Large intestine (tissue), 3 donors: ENCODE measurements around the gene DBF4B. TPM values are rescaled to one million over a fixed set of nuclear protein-coding genes. Genes with fewer than 3 reads are reported as not detected.

Experiments
- DNase-seq, 2 donors: peaks; one replicate each; pipeline versions ENCODE4 v3.0.0 to v3.0.0-alpha.2; 2013
- H3K27ac ChIP-seq: one replicate; pipeline ENCODE4 v1.5.1; 2013; ENCODE audit warnings: low read length
- H3K27me3 ChIP-seq: 2 replicates; pipeline ENCODE4 v1.6.1; 2013; ENCODE audit warnings: low read length; ENCODE audit not compliant: control insufficient read depth, insufficient read depth
- H3K36me3 ChIP-seq: 2 replicates; pipeline ENCODE4 v1.6.1; 2013; ENCODE audit warnings: low read length; ENCODE audit not compliant: control insufficient read depth, insufficient read depth
- H3K4me1 ChIP-seq: one replicate; pipeline ENCODE4 v1.6.1; 2013; ENCODE audit warnings: low read length; ENCODE audit not compliant: control insufficient read depth, insufficient read depth
- H3K4me3 ChIP-seq: one replicate; pipeline ENCODE4 v1.5.1; 2013; ENCODE audit warnings: low read length
- H3K9me3 ChIP-seq: one replicate; pipeline ENCODE4 v1.6.1; 2013; ENCODE audit warnings: mild to moderate bottlenecking, low read depth, low read length, moderate library complexity; ENCODE audit not compliant: control insufficient read depth
- WGBS: methylation state at CpG from one replicate; pipeline ENCODE4 v1.1.5; 2013; ENCODE audit warnings: low lambda C conversion rate; ENCODE audit not compliant: insufficient coverage; 5-methylcytosine and 5-hydroxymethylcytosine counted together
- polyA plus RNA-seq: library from polyadenylated mRNA; unstranded; fragments of 120-200 nt; gene quantifications from one replicate; pipeline ENCODE4 v1.2.1, GENCODE V29; 2013

DBF4B gene
- polyA plus RNA-seq, 1 donor = 11.6 TPM

DNA sequence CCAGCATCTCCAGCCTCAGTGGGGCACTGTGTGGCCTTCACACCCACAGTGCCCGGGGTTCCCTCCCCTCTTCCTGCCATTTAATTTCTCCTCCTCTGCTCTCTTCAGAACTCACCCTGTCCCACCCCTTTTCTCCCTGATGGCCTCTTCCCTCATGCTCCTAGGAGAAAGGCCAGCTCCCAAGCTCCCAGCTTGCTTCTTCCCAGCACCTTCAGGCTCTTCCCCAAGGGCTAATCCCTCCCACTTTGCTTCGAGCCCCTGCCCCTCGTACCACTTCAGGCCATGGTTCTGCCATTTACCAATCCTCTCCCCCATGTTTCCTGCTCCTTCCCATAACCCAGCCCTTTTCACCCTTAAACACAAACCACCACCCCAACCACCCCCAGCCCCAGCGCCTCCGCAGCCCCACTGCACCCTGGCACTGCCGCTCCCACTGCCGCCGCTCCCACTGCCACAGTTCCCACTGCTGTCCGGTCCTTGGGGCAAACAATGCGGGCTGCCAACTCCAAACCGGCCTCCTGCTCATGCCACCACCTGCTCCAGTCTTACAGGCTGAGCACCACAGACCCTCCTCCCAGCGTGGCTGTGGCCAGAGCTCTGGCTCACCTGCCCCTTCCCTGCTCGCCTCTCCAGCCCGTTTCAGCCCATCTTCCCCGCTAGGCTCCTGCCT is 78.9 kb downstream of the DBF4B start:
- no peaks in the 10 kb centered on the region for H3K4me1 ChIP-seq
- no peak overlapping the region for H3K27ac ChIP-seq
- H3K4me3 ChIP-seq = no peak overlapping the region
- no peaks in the 10 kb centered on the region for H3K9me3 ChIP-seq
- no peak for DNase-seq
- no peaks in the 10 kb centered on the region for H3K36me3 ChIP-seq
- WGBS = 53% methylated on average over 5 of the region's 15 CpGs
- H3K27me3 ChIP-seq = no peaks in the 10 kb centered on the region

DNA sequence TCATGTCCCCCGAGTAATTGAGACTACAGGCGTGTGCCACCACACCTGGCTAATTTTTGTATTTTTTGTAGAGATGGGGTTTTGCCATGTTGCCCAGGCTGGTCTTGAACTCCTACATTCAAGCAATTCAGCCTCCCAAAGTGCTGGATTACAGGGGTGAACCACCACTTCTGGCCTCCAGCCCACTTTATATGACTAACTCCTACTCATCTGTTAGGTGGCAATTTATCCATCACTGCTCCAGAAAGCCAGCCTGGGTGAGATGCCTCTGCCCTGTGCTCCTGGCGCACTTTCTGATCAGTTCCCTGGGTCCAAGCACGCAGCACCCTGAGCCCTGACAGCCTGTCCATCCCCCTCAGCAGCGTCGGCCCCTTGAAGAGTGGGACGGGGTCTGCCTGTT is 79.7 kb downstream of the DBF4B start:
- WGBS = no CpG with 5 or more reads among the region's 7 CpGs
- no peak overlapping the region for H3K27ac ChIP-seq

DNA sequence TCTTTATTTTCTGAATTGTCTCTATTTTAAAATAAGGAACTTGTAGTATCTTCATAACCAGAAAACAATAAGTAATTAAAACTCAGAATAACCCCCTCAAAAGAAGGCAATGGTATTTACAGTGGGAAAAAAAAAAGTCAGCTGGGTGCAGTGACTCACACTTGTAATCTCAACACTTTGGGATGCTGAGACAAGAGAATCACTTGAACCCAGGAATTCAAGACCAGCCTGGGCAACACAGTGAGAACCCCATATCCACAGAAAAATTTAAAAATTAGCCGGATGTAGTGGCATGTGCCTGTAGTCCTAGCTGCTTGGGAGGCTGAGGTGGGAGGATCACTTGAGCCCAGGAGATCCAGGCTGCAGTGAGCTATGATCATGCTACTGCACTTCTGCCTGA is 83.8 kb downstream of the DBF4B start:
- no peaks in the 10 kb centered on the region for H3K27me3 ChIP-seq
- H3K4me3 ChIP-seq = no peak overlapping the region
- no peak overlapping the region for H3K27ac ChIP-seq
- no peaks in the 10 kb centered on the region for H3K4me1 ChIP-seq
- H3K9me3 ChIP-seq = no peaks in the 10 kb centered on the region
- no CpG with 5 or more reads among the region's 1 CpG for WGBS
- no peak for DNase-seq
- H3K36me3 ChIP-seq = no peaks in the 10 kb centered on the region

More for the DNA sequence above, 79.7 kb downstream of the DBF4B start:
- H3K36me3 ChIP-seq = no peaks in the 10 kb centered on the region
- no peaks in the 10 kb centered on the region for H3K4me1 ChIP-seq
- H3K27me3 ChIP-seq = no peaks in the 10 kb centered on the region
- H3K4me3 ChIP-seq = no peak overlapping the region
- H3K9me3 ChIP-seq = no peaks in the 10 kb centered on the region
- no peak for DNase-seq

DNA sequence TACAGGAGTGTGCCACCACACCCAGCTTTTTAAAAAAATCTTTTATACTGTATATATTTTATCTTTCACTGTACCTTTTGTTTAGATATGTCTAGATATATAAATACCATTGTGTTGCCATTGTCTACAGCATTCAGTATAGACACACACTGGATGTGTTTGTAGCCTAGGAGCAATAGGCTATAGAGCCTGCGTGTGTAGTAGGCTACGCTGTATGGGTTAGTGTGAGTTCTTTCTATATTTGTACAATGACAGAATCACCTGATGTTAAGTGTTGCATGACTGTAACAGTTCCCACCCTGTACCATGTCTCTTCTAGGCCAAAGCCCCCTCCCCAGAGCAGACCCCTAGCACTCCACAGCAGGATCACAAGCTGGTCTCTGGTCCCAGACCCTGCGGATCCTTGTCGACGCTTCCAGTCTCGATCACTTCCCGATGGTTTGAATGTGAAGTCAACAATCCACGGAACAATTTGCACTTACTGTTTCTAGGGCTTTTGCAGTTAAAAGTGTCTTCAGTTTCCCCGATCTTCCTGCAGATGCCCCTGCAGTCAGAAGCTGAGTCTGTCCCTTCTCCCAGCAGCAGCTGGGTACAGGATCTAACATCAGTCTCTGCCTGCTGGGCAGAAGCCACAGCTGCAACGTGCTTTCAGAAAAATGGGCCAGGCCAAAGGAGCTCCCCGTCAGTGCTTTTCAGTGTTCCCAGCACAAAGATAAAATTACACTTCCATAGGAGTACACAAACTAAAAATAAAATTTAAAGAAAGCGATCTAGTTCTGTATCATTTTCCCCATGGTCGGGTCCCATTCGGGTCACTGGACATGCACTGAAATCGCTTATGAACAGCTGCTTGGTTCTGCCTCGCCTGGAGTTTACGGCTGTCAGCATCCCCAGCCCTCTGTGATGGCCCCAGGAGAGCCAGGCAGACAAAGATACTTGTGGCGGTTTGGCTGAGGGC is 85.7 kb downstream of the DBF4B start:
- Histone ChIP-seq H3K4me3 (no peak overlapping the region), H3K27me3 (no peaks in the 10 kb centered on the region), H3K9me3 (no peaks in the 10 kb centered on the region), H3K4me1 (no peaks in the 10 kb centered on the region), H3K27ac (no peak overlapping the region), H3K36me3 (no peaks in the 10 kb centered on the region)
- DNase-seq = no peak
- WGBS = no CpG with 5 or more reads among the region's 18 CpGs

DNA sequence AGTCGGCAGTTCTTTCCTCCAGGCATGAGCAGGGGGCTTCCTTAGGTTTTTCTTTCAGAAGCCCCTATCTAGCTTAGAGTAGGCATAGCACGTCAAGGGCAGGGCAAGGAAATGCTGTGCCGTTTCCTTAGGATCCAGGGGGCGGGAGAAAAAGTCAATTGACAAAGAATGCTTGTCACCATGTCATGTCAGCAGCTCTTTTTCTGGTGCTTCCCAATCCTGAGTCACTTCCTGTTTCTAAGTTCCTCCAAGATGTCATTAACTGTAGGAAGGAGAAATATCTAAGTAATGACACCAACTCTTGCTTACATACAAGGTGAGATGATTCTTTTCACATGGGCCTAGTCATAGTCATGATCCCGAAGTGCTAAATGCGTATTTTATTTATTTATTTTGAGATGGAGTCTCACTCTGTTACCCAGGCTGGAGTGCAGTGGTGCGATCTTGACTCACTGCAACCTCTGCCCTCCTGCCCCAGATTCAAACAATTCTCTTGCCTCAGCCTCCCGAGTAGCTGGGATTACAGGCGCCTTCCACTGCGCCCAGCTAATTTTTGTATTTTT is 86.5 kb downstream of the DBF4B start:
- H3K4me3 ChIP-seq = no peak overlapping the region
- H3K9me3 ChIP-seq = no peaks in the 10 kb centered on the region
- no peak overlapping the region for H3K27ac ChIP-seq
- no peaks in the 10 kb centered on the region for H3K36me3 ChIP-seq
- H3K4me1 ChIP-seq = no peaks in the 10 kb centered on the region
- no peaks in the 10 kb centered on the region for H3K27me3 ChIP-seq
- no CpG with 5 or more reads among the region's 10 CpGs for WGBS
- no peak for DNase-seq

DNA sequence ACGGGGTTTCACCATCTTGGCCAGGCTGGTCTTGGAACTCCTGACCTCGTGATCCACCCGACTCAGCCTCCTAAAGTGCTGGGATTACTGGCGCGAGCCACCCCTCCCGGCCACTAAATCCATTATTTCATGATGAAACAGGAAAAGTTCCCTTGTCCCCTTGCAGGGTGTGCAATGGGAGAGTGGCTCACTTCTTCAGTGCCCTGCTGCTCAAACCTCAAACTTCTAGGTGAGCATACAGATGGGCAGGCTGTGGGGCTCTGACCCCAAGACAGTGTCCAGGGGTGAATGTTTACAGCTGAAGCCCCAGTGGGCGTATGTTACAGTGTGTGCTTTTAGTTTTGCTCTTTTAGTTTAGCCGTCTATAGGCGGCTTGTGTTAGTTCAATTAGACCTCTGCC is 87.0 kb downstream of the DBF4B start:
- no peak overlapping the region for H3K4me3 ChIP-seq
- no peaks in the 10 kb centered on the region for H3K36me3 ChIP-seq

DNA sequence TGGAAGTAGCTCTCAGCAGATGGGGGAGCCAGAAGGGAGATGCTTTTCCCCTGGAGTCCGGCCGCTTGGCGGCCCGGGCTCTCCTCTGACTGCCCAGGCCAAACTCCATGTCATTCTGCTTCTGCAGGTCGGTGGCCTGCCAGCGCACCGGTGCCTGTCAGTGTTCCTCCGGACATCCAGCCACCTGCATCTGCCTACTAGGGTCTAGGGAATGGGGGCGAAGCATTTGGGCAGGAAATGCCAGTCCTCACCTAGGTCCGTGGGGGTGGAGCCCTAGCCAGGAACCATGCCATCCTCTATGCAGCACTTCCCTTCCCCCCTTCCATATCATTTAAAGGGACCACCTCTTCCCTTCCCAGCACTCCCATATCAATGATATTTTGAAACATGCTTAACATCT is 87.5 kb downstream of the DBF4B start:
- no peak for DNase-seq
- no CpG with 5 or more reads among the region's 10 CpGs for WGBS
- Histone ChIP-seq H3K4me1 (no peaks in the 10 kb centered on the region), H3K36me3 (no peaks in the 10 kb centered on the region), H3K4me3 (no peak overlapping the region), H3K27me3 (no peaks in the 10 kb centered on the region), H3K27ac (no peak overlapping the region), H3K9me3 (no peaks in the 10 kb centered on the region)

More for the DNA sequence above, 87.0 kb downstream of the DBF4B start:
- H3K4me1 ChIP-seq = no peaks in the 10 kb centered on the region
- 100% methylated on average over 1 of the region's 9 CpGs for WGBS
- no peaks in the 10 kb centered on the region for H3K27me3 ChIP-seq
- no peak overlapping the region for H3K27ac ChIP-seq
- no peaks in the 10 kb centered on the region for H3K9me3 ChIP-seq
- DNase-seq = no peak

DNA sequence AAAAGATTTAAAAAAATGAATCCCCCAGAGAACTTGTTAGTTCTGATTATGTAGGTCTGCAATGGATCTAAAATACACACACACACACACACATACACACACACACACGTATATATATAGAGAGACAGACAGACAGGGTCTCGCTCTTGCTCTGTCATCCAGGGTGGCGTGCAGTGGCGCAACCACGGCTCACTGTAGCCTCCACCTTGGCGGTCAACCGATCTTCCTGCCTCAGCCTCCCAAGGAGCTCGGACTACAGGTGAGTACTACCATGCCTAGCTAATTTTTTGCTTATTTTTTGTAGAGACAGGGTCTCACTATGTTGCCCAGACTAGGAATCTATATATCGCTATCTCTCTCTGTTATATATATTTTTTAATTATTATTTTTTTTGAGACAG is 88.3 kb downstream of the DBF4B start:
- Histone ChIP-seq H3K27me3 (no peaks in the 10 kb centered on the region), H3K36me3 (no peaks in the 10 kb centered on the region), H3K4me1 (no peaks in the 10 kb centered on the region), H3K9me3 (no peaks in the 10 kb centered on the region), H3K4me3 (no peak overlapping the region), H3K27ac (no peak overlapping the region)
- 100% methylated on average over 1 of the region's 9 CpGs for WGBS
- no peak for DNase-seq

DNA sequence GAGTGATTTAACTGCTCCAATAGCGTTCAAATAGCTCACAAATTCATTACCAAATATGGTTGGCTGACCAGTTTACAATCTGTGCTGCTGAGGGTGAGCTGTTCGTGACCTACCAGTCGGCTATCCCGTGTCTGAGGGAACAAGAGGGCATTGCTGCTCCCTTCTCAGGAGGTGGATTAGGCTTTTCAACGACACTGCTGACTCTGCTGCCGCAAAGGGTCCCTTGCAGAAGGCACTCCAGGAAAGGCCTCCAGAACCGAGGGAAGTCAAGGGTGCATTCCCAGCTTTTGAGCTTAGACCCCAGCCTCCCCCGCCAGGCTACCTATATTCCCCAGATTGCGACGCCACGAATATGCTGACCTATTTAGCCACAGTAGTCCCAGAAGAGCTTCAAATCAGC is 89.3 kb downstream of the DBF4B start:
- no peak overlapping the region for H3K27ac ChIP-seq
- H3K9me3 ChIP-seq = no peaks in the 10 kb centered on the region
- no peaks in the 10 kb centered on the region for H3K36me3 ChIP-seq
- H3K4me1 ChIP-seq = no peaks in the 10 kb centered on the region
- no peak overlapping the region for H3K4me3 ChIP-seq
- no peak for DNase-seq
- no peaks in the 10 kb centered on the region for H3K27me3 ChIP-seq
- WGBS = 80% methylated on average over 1 of the region's 11 CpGs

DNA sequence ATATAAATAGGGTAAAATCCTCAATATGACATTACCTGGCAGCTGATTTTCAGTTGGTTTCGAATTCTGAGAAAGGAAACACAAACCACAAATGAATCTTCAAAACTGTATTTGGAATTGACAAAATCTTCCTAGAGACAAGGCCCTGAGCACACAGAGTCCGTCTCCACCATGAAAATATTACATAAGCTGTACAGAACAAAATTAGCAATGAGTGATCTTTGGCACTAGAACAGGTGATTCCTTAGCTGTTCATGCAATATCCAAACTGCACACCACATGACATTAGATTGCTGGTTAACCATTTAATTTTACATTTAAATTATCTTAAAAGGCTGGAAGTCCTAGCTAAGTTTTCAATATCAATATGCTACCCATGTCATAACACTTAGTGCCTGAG is 89.9 kb downstream of the DBF4B start:
- no CpG with 5 or more reads among the region's 2 CpGs for WGBS
- Histone ChIP-seq H3K4me1 (no peaks in the 10 kb centered on the region), H3K36me3 (peaks cover under 1% of the 10 kb centered on the region), H3K27me3 (no peaks in the 10 kb centered on the region), H3K4me3 (no peak overlapping the region), H3K27ac (no peak overlapping the region), H3K9me3 (no peaks in the 10 kb centered on the region)
- peak; percentile 33 to 60 for DNase-seq
